ENCODE measurements around the gene TMEM214. TPM values are rescaled to one million over a fixed set of nuclear protein-coding genes. Genes with fewer than 3 reads are reported as not detected.
A peak's percentile ranks its signal among the peaks of the same experiment; 100 is the strongest.

The TMEM214 gene
- polyA plus RNA-seq, 1 donor from 2014 or later, result 10.3 TPM

GRCh38 chr2:27059141-27059820 lies 26.5 kb downstream of the TMEM214 start:
- no peak overlapping the region for H3K4me2 ChIP-seq (ENCODE audit: low read length)
- H3K27me3 ChIP-seq (ENCODE audit: insufficient read depth, low read depth, low read length), result no peaks in the 10 kb centered on the region
- H3F3A ChIP-seq (ENCODE audit: insufficient read depth, low read length, poor library complexity, severe bottlenecking), result no peaks in the 10 kb centered on the region
- no peaks in the 10 kb centered on the region for H3K36me3 ChIP-seq (ENCODE audit: insufficient read depth, low read length)
- H3K9me3 ChIP-seq (ENCODE audit: low read length), result no peaks in the 10 kb centered on the region
- H3K9me2 ChIP-seq (ENCODE audit: insufficient read depth, low read length), result no peaks in the 10 kb centered on the region
- H2AFZ ChIP-seq (ENCODE audit: low read depth, low read length), result no peak overlapping the region
- no peaks in the 10 kb centered on the region for H4K20me1 ChIP-seq (ENCODE audit: insufficient read depth)
- no peak overlapping the region for H3K4me3 ChIP-seq (ENCODE audit: low read length)
- TF ChIP-seq TAF1 (IDR thresholded peaks at IDR 0.05; ENCODE audit: low read depth), result no peak
- peak; percentile 7 for TF ChIP-seq POLR2AphosphoS5 (IDR thresholded peaks at IDR 0.05)
- TF ChIP-seq REST (IDR thresholded peaks at IDR 0.05; ENCODE audit: borderline replicate concordance), result no peak
- TF ChIP-seq RAD21 (conservative IDR thresholded peaks at IDR 0.05), result no peak
- H3K79me2 ChIP-seq (replicated peaks; ENCODE audit: insufficient read depth, low read length), result no peaks in the 10 kb centered on the region
- H3K9ac ChIP-seq (ENCODE audit: low read length), result no peak overlapping the region
- no peak overlapping the region for H3K27ac ChIP-seq (ENCODE audit: low read length)

- H3K9me2 ChIP-seq (ENCODE audit: insufficient read depth, low read length), result no peaks in the 10 kb centered on the region
- H3K9me3 ChIP-seq (ENCODE audit: low read length), result no peaks in the 10 kb centered on the region
- H3K27ac ChIP-seq (ENCODE audit: low read length), result no peak overlapping the region
- H3K36me3 ChIP-seq (ENCODE audit: insufficient read depth, low read length), result no peaks in the 10 kb centered on the region
- H3K9ac ChIP-seq (ENCODE audit: low read length), result no peak overlapping the region
- no peaks in the 10 kb centered on the region for H3K79me2 ChIP-seq (replicated peaks; ENCODE audit: insufficient read depth, low read length)
- H3F3A ChIP-seq (ENCODE audit: insufficient read depth, low read length, poor library complexity, severe bottlenecking), result no peaks in the 10 kb centered on the region
- no peak overlapping the region for H3K4me2 ChIP-seq (ENCODE audit: low read length)
- no peak overlapping the region for H3K4me3 ChIP-seq (ENCODE audit: low read length)
- TF ChIP-seq RAD21 (conservative IDR thresholded peaks at IDR 0.05), result no peak
- H4K20me1 ChIP-seq (ENCODE audit: insufficient read depth), result no peaks in the 10 kb centered on the region
- H3K27me3 ChIP-seq (ENCODE audit: insufficient read depth, low read depth, low read length), result no peaks in the 10 kb centered on the region
- H2AFZ ChIP-seq (ENCODE audit: low read depth, low read length), result no peak overlapping the region
These were observed 27.6 kb downstream of the TMEM214 start for GRCh38 chr2:27060323-27060722.

GRCh38 chr2:27065128-27065527 lies 32.4 kb downstream of the TMEM214 start:
- TF ChIP-seq SMC3 (conservative IDR thresholded peaks at IDR 0.05; ENCODE audit: poor library complexity) (no peak), MXI1 (conservative IDR thresholded peaks at IDR 0.05; ENCODE audit: poor library complexity, severe bottlenecking) (no peak), CTCF (IDR thresholded peaks at IDR 0.05; ENCODE audit: poor library complexity, severe bottlenecking) (no peak), EP300 (conservative IDR thresholded peaks at IDR 0.05; ENCODE audit: poor library complexity, severe bottlenecking) (no peak), TAF1 (IDR thresholded peaks at IDR 0.05; ENCODE audit: low read depth) (no peak), EZH2 (IDR thresholded peaks at IDR 0.05; ENCODE audit: borderline replicate concordance, insufficient read depth, low read length, poor library complexity, severe bottlenecking) (no peak), POLR2AphosphoS5 (IDR thresholded peaks at IDR 0.05) (no peak), RAD21 (conservative IDR thresholded peaks at IDR 0.05) (no peak), REST (IDR thresholded peaks at IDR 0.05; ENCODE audit: borderline replicate concordance) (no peak)

More at GRCh38 chr2:27065128-27065527, 32.4 kb downstream of the TMEM214 start:
- H2AFZ ChIP-seq (ENCODE audit: low read depth, low read length), result no peak overlapping the region
- H4K20me1 ChIP-seq (ENCODE audit: insufficient read depth), result no peaks in the 10 kb centered on the region
- H3K27ac ChIP-seq (ENCODE audit: low read length), result no peak overlapping the region
- H3K9ac ChIP-seq (ENCODE audit: low read length), result no peak overlapping the region
- peaks cover 11% of the 10 kb centered on the region for H3K79me2 ChIP-seq (replicated peaks; ENCODE audit: insufficient read depth, low read length)
- no peaks in the 10 kb centered on the region for H3F3A ChIP-seq (ENCODE audit: insufficient read depth, low read length, poor library complexity, severe bottlenecking)
- H3K4me3 ChIP-seq (ENCODE audit: low read length), result no peak overlapping the region
- no peaks in the 10 kb centered on the region for H3K9me3 ChIP-seq (ENCODE audit: low read length)
- H3K27me3 ChIP-seq (ENCODE audit: insufficient read depth, low read depth, low read length), result no peaks in the 10 kb centered on the region
- no peak overlapping the region for H3K4me2 ChIP-seq (ENCODE audit: low read length)
- no peaks in the 10 kb centered on the region for H3K36me3 ChIP-seq (ENCODE audit: insufficient read depth, low read length)
- H3K9me2 ChIP-seq (ENCODE audit: insufficient read depth, low read length), result no peaks in the 10 kb centered on the region
